ENCODE data around the gene CTBP1.

CTBP1 gene

GRCh38 chr4:1171311-1172227 is 77.4 kb downstream of the CTBP1 start:
- peak; percentile 50 for DNase-seq

- DNase-seq: no peak
Observed at GRCh38 chr4:1170976-1171310, 78.0 kb downstream of the CTBP1 start.

GRCh38 chr4:1170156-1170975 is 78.6 kb downstream of the CTBP1 start:
- DNase-seq: no peak

DNA sequence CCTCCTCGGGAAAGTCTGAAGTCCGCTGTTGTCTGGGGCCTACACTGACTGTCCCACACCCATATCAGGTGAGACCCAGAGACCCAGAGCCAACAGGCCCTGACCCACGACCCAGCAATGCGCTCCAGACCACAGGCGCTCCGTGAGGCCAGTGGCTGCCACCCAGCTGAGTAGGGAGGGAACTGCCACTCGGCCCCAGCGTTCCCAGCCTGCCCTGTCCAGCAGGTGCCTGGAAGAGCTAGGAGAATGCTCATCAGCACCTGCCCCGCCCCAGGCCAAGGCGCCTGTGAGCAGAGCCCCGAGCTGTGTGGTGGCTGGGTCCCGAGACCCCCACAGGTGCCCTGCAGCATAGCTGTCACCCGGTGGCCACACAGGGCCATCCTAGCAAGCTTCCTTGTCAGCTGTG is 79.2 kb downstream of the CTBP1 start:
- no peak for DNase-seq

- DNase-seq: no peak
Observed at GRCh38 chr4:1169171-1169671, 79.7 kb downstream of the CTBP1 start.

DNA sequence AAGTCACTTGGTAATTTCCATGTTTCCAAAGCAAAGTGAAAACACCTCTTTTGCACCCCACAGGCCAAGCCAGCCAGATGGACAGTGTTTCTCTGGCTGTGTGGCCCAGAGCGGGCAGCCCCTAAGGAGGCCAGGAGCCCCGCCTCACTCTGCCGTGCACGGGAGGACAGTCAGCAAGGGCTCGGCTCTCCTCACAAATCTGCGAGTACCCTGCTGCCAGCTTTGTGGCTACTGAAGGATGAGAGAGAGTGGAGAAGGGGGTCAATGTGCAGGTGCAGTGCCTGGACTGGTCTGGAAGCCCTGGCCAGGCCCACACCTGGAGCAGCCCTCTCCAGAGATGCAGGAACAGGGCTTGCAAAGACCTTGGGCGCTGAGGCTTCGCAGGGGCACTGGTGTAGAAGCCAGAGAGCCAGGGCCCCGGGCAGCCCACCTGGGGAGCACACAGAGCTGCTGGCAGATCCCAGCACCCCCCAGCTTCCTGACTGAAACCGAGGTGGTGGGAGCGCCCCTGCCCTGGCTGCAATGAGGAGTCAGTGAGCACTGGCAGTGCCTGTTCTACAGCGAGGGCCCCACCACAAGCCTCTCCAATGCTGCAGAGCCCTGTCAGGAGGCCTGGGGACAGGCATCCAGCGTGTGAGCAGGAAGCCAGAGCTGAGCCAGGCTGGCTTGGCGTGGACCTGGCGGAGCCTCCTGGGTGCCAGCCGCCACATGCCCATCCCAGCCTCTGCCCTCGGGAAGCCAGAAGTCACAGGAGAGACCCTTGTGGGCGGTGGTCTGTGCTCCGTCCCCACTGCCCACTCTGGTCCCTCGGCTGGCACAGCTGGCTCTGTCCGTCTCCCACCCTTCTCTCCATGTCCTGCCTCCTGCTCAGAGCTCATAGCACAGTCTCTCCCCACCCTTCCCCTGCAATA is 80.5 kb downstream of the CTBP1 start:
- DNase-seq: no peak

DNA sequence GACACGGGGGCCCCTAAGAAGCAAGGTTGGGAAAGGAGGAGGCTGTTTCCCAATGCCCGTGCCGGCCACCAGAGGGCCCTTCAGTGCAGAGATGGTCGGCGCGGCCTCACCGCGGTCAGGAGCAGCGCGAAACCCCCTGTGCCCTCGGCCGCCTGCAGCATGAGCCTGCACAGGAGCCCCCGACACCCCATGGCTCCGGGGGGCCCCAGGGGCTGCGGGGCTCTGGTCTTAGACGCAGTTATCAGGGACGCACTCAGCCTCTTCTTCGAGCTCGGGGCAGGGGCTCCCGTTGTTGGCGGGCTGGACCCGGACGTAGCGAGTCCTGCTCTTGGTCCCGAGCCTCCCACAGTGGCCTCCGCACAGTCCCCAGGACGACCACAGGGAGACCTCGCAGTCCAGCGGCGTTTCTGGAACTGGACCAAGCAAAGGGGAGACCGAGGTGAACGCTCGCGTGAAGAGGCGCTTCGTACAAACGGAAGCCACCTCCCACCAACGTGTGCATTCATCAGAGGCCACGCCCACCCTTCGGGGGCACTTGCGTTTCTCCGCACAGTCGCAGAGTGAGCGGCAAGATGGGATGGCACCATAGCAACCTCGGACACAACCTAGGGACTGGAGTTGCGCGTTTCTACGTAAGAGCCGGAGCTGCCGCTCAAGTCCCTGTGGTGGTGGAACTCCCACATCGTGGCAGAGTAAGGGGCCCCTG is 81.5 kb downstream of the CTBP1 start:
- peak; percentile 85 for DNase-seq

DNA sequence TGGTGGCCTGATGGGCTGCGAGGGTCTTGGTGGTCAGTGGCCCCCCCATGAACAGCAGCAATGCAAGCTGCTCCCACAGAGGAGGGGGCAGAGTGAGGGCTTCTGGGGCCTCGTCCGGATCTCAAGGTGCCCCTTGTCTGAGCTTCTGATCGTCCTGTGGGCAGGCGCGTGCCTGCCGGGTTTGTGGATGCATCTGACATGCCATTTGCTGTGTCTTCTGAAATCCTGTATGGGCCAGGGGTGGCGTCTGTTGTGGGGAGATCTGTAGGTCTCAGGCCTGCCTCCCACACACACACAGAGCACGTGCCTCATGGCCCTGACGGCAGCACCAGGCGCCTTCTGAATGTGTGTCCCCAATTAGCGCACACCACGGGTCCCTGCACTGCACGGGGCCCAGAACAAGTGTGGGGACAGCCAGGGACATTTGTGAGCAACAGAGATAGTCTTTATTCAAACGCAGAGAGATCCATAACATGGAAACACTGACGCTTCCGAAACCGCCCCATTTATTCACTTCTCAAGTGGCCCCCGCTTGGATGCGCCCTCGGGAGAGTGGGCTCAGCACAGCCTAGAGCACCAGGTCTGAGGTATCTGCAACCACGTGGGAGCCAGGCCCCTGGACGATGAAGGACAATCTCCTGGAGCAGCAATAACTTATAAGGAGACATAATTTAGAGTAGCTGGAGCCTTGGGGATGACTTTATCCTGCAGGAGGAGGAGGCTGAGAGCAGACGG is 82.3 kb downstream of the CTBP1 start:
- no peak for DNase-seq

GRCh38 chr4:1164956-1165545 is 83.9 kb downstream of the CTBP1 start:
- no peak for DNase-seq

DNA sequence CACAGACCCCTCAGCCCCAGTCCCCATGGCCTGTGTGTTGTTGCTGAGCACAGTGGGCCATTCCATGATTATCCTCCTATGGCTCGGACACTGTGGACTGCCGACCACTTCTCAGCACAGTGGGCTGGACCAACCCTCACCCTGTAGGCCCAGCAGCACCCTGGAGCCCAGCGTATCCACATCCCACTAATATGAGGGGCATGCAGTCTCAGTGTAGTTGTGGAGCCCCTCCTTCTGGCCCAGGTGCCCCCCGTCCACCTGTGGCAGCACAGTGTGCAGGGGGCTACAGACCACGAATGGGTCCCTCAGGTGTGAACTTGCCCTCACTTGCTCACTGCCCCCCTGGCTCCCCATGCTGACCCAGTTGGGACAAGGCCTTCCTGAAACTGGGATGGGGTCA is 84.5 kb downstream of the CTBP1 start:
- DNase-seq: no peak

GRCh38 chr4:1164040-1164439 is 84.9 kb downstream of the CTBP1 start:
- DNase-seq: no peak
